NCI-H774 (cell line): Measurements from ENCODE around the gene TNFAIP3.

Experiments
- DNase-seq: peaks from one replicate; lab custom pipeline; 2025; lab: John Stamatoyannopoulos, UW

The TNFAIP3 gene

GRCh38 chr6:137903274-137903932, 36.3 kb downstream of the TNFAIP3 start:
- no peak for DNase-seq

- no peak for DNase-seq
These were observed 37.1 kb downstream of the TNFAIP3 start for GRCh38 chr6:137903933-137904821.

- no peak for DNase-seq
These were observed 38.0 kb downstream of the TNFAIP3 start for GRCh38 chr6:137904822-137905617.

- DNase-seq: no peak
These were observed 39.0 kb downstream of the TNFAIP3 start for GRCh38 chr6:137906020-137906472.

- no peak for DNase-seq
These were observed 40.1 kb downstream of the TNFAIP3 start for GRCh38 chr6:137907170-137907569.

- DNase-seq: no peak
These were observed 42.5 kb downstream of the TNFAIP3 start for GRCh38 chr6:137909533-137909932.

GRCh38 chr6:137910424-137910834, 43.4 kb downstream of the TNFAIP3 start:
- no peak for DNase-seq

GRCh38 chr6:137910843-137911456, 43.9 kb downstream of the TNFAIP3 start:
- no peak for DNase-seq

GRCh38 chr6:137911675-137912191, 44.7 kb downstream of the TNFAIP3 start:
- no peak for DNase-seq

GRCh38 chr6:137912813-137913212, 45.8 kb downstream of the TNFAIP3 start:
- DNase-seq: no peak

- no peak for DNase-seq
These were observed 46.4 kb downstream of the TNFAIP3 start for GRCh38 chr6:137913434-137913833.

GRCh38 chr6:137913996-137914529, 47.0 kb downstream of the TNFAIP3 start:
- no peak for DNase-seq

GRCh38 chr6:137914530-137915193, 47.6 kb downstream of the TNFAIP3 start:
- no peak for DNase-seq

GRCh38 chr6:137915790-137916189, 48.7 kb downstream of the TNFAIP3 start:
- no peak for DNase-seq

- DNase-seq: no peak
These were observed 50.7 kb downstream of the TNFAIP3 start for GRCh38 chr6:137917551-137918325.

GRCh38 chr6:137919502-137919823, 52.4 kb downstream of the TNFAIP3 start:
- no peak for DNase-seq

- no peak for DNase-seq
These were observed 53.0 kb downstream of the TNFAIP3 start for GRCh38 chr6:137919837-137920730.

- DNase-seq: no peak
These were observed 54.8 kb downstream of the TNFAIP3 start for GRCh38 chr6:137921823-137922222.
